SK-N-SH treated with all-trans-retinoic acid at 6 μM for 48 hours (cell line): Measurements from ENCODE around the gene NUBPL.
A peak's percentile ranks its signal among the peaks of the same experiment; 100 is the strongest.

Experiments used
- ATAC-seq: fragments of 200-7000 bp; cut with Tn5 transposase; 3 replicates; pipeline ENCODE4 v1.9.1; 2020; ENCODE audit warnings: mild to moderate bottlenecking, moderate library complexity
- BACH2 ChIP-seq: fragments of 250-450 bp; sonication (Bioruptor Pico); IDR thresholded peaks from 2 replicates; pipeline ENCODE4 v1.9.0; 2021; ENCODE audit warnings: mild to moderate bottlenecking, borderline replicate concordance
- CSDC2 ChIP-seq: fragments of 250-450 bp; sonication (Bioruptor Pico); IDR thresholded peaks from 2 replicates; pipeline ENCODE4 v1.5.0; 2020; ENCODE audit warnings: mild to moderate bottlenecking, moderate library complexity
- ESRRG ChIP-seq: fragments of 250-450 bp; sonication (Bioruptor Pico); IDR thresholded peaks from 2 replicates; pipeline ENCODE4 v1.6.1; 2021; ENCODE audit warnings: mild to moderate bottlenecking
- GLIS3 ChIP-seq: fragments of 250-450 bp; sonication (Bioruptor Pico); IDR thresholded peaks from 2 replicates; pipeline ENCODE4 v1.5.0; 2020; ENCODE audit warnings: mild to moderate bottlenecking, moderate library complexity
- ISL1 ChIP-seq: fragments of 250-450 bp; sonication (Bioruptor Pico); IDR thresholded peaks from 2 replicates; pipeline ENCODE4 v2.1.2; 2022; ENCODE audit warnings: mild to moderate bottlenecking, moderate library complexity
- OSR1 ChIP-seq: fragments of 250-450 bp; sonication (Bioruptor Pico); IDR thresholded peaks from 2 replicates; pipeline ENCODE4 v1.8.0; 2022; ENCODE audit warnings: moderate library complexity, mild to moderate bottlenecking, inconsistent platforms
- POU6F1 ChIP-seq: fragments of 250-450 bp; sonication (Bioruptor Pico); IDR thresholded peaks from 2 replicates; pipeline ENCODE4 v1.8.0; 2021; ENCODE audit warnings: low read depth, mild to moderate bottlenecking, moderate library complexity, borderline replicate concordance
- PPARA ChIP-seq: fragments of 250-450 bp; sonication (Bioruptor Pico); IDR thresholded peaks from 2 replicates; pipeline ENCODE4 v1.5.0; 2020; ENCODE audit warnings: mild to moderate bottlenecking, borderline replicate concordance
- SNAI2 ChIP-seq: fragments of 250-450 bp; sonication (Bioruptor Pico); IDR thresholded peaks from 2 replicates; pipeline ENCODE4 v1.5.0; 2020; ENCODE audit warnings: mild to moderate bottlenecking, moderate library complexity
- TCF4 ChIP-seq: fragments of 250-450 bp; sonication (Bioruptor Pico); IDR thresholded peaks from 2 replicates; pipeline ENCODE4 v1.8.0; 2021; ENCODE audit warnings: mild to moderate bottlenecking, moderate library complexity, borderline replicate concordance
- ZFP3 ChIP-seq: fragments of 250-450 bp; sonication (Bioruptor Pico); IDR thresholded peaks from 2 replicates; pipeline ENCODE4 v1.5.0; 2020; ENCODE audit warnings: mild to moderate bottlenecking, moderate library complexity
- ZFP30 ChIP-seq: fragments of 450-650 bp; formaldehyde crosslinking; IDR thresholded peaks from 2 replicates; pipeline ENCODE4 v1.5.0; 2022; ENCODE audit warnings: mild to moderate bottlenecking, moderate library complexity
- ZNF565 ChIP-seq: fragments of 450-650 bp; formaldehyde crosslinking; conservative IDR thresholded peaks from 2 replicates; pipeline ENCODE4 v1.5.0; 2020; ENCODE audit warnings: low read depth, mild to moderate bottlenecking, moderate library complexity
- ZNF70 ChIP-seq: fragments of 450-650 bp; formaldehyde crosslinking; IDR thresholded peaks from 2 replicates; pipeline ENCODE4 v1.5.0; 2020; ENCODE audit warnings: mild to moderate bottlenecking, moderate library complexity
- ZNF8 ChIP-seq: fragments of 450-650 bp; formaldehyde crosslinking; IDR thresholded peaks from 2 replicates; pipeline ENCODE4 v1.5.0; 2020; ENCODE audit warnings: mild to moderate bottlenecking, moderate library complexity
- TF ChIP-seq, protein P1 (sequence below): fragments of 250-450 bp; sonication (Bioruptor Pico); IDR thresholded peaks from 2 replicates; pipeline ENCODE4 v1.5.1; 2020; ENCODE audit warnings: low read depth, mild to moderate bottlenecking, moderate library complexity
- TF ChIP-seq, protein P2 (sequence below): fragments of 250-450 bp; sonication (Bioruptor Pico); IDR thresholded peaks from 2 replicates; pipeline ENCODE4 v1.8.0; 2020; ENCODE audit warnings: mild to moderate bottlenecking, moderate library complexity, borderline replicate concordance
- TF ChIP-seq, protein P3 (sequence below): fragments of 250-450 bp; sonication (Bioruptor Pico); IDR thresholded peaks from 2 replicates; pipeline ENCODE4 v1.5.1; 2021; ENCODE audit warnings: mild to moderate bottlenecking, moderate library complexity

NUBPL gene

DNA sequence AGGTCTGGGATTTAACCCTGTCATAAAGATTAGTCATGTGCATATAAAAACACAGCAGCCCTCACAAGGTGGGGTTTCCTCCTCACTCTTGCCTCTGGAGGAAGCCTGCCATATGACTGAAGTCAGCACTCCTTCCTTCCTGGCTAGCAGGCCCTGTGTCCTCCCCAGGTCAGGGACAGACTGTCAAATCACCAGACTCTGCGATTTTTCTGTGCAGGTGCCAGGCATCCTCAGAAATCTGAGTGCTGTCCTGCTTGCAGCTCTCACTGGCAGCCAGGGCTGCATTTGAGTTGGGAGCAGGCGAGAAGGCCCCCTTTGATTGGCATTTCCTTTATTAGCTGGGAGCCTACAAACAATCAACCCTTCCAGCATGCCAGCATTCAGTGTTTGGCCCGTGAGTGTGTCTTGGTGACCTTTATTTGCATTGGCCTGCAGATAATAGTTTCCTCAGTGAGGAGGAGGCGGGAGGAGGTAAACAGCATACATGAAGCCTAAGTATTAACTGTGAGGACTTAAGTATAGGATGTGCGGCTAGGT is 332.1 kb downstream of the NUBPL start:
- TF ChIP-seq ZNF70 (CRISPR knock-in tag) (no peak), ZNF565 (CRISPR knock-in tag) (no peak), GLIS3 (CRISPR knock-in tag) (no peak), CSDC2 (CRISPR knock-in tag) (no peak)

DNA sequence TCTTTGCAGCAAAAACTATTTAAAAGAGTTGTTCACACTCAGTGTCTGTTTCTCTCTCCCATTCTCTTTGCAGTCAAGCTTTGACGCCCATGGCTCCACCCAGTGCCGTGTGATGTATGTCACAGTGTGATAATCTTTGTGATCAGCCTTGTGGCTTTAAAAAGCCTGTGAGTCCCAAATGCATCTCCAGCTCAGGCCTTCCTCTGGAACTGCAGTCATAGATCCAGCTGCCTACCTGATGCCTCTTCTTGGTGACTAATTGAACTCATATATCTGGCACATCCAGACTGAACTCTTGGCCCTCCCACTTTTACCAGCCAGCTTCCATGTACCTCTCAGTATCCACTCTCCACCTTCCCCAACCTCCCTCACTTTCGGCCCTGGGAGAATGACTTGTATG is 333.1 kb downstream of the NUBPL start:
- TF ChIP-seq ESRRG (CRISPR knock-in tag): no peak
- ATAC-seq: no peak

More for the DNA sequence above, 332.1 kb downstream of the NUBPL start:
- no peak for ATAC-seq

DNA sequence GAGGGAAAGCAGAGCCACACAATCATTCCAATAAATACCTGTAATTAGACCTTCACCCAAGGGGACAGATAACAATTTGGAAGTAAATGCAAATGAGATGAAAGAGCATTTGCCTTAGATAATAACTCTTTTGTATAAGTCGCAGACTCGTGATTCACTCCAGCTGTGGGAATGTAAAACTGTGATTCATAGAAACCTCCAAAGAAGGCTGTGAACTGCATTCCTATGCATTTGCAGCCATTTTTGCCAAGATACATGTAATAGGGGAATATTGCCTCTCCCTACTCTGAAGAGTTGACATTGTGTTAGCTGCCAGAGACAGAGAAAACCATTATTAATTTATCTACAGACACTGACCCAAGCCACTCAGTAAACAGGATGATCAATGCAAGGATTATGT is 334.0 kb downstream of the NUBPL start:
- ATAC-seq: peak; percentile 75

DNA sequence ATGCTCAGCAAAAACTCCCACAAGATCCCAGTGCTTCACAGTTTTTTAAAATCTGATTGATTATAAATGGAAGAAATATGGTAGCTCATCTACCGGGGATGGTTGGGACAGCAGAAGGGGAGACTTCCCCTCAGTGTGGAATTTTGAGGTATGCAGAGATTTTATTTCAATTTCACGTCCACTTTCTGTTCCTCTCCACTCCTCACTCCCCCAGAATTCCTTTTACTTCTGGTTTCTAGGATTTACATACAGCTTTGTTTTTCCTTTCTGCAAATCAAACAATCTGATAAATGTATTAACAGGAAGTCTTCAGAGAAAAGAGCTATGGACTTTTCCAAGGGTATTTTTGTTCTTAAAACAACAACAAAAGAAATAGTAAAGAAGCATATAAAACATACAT is 334.4 kb downstream of the NUBPL start:
- no peak for ATAC-seq
- no peak for TF ChIP-seq PPARA (CRISPR knock-in tag)
- TF ChIP-seq ZNF70 (CRISPR knock-in tag): no peak
- no peak for TF ChIP-seq OSR1 (CRISPR knock-in tag)
- no peak for TF ChIP-seq ESRRG (CRISPR knock-in tag)
- no peak for TF ChIP-seq TCF4 (CRISPR knock-in tag)
- no peak for TF ChIP-seq ISL1 (CRISPR knock-in tag)
- no peak for TF ChIP-seq CSDC2 (CRISPR knock-in tag)
- TF ChIP-seq ZNF8: no peak
- no peak for TF ChIP-seq ZNF565 (CRISPR knock-in tag)
- no peak for TF ChIP-seq BACH2
- TF ChIP-seq, all 23 proteins: peak for 0

More for the DNA sequence above, 334.0 kb downstream of the NUBPL start:
- TF ChIP-seq ZNF565 (CRISPR knock-in tag) (no peak), PPARA (CRISPR knock-in tag) (no peak), ZNF8 (no peak), ZNF70 (CRISPR knock-in tag) (no peak), ISL1 (CRISPR knock-in tag) (no peak), CSDC2 (CRISPR knock-in tag) (no peak), OSR1 (CRISPR knock-in tag) (no peak)
- TF ChIP-seq, protein P1, sequence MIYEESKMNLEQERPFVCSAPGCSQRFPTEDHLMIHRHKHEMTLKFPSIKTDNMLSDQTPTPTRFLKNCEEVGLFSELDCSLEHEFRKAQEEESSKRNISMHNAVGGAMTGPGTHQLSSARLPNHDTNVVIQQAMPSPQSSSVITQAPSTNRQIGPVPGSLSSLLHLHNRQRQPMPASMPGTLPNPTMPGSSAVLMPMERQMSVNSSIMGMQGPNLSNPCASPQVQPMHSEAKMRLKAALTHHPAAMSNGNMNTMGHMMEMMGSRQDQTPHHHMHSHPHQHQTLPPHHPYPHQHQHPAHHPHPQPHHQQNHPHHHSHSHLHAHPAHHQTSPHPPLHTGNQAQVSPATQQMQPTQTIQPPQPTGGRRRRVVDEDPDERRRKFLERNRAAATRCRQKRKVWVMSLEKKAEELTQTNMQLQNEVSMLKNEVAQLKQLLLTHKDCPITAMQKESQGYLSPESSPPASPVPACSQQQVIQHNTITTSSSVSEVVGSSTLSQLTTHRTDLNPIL: no peak

- peak; percentile 64 for ATAC-seq
Measured at GRCh38 chr14:31897581-31898186, 336.5 kb downstream of the NUBPL start.

DNA sequence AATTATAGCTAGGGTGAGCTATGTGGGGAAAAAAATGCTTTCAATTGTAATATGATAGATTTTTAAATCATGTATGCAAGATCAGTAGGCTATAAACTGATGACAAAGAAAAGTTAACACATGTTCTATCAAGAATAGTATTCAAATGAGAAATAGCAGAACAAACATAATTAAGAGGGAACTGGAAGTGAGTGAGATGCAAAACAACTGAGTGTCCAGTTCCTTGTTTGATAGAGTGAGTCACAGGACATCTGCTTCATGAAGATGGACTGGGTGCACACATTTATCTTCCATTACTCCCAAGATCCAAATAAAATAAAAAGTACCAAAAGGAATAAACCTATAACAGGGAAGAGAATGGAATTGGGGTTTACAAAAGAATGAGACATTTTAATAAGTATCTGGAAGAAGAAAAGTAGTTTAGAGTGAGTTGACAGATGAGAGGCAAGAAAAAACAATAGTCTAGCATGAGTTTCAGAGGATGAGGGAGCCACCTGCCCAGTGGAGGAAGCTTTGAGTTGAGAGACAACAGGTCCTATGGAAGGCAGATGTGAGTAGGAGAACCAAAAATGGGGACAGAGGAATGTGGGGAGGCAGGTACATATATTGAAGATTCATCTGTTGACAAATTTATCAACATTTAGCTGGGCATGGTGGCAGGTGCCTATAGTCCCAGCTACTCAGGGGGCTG is 337.8 kb downstream of the NUBPL start:
- ATAC-seq: no peak
- no peak for TF ChIP-seq SNAI2 (CRISPR knock-in tag)

More at GRCh38 chr14:31897581-31898186, 336.5 kb downstream of the NUBPL start:
- no peak for TF ChIP-seq POU6F1 (CRISPR knock-in tag)
- no peak for TF ChIP-seq ZFP30 (CRISPR knock-in tag)
- TF ChIP-seq, all 23 proteins: peak for 0

- TF ChIP-seq, protein P2, sequence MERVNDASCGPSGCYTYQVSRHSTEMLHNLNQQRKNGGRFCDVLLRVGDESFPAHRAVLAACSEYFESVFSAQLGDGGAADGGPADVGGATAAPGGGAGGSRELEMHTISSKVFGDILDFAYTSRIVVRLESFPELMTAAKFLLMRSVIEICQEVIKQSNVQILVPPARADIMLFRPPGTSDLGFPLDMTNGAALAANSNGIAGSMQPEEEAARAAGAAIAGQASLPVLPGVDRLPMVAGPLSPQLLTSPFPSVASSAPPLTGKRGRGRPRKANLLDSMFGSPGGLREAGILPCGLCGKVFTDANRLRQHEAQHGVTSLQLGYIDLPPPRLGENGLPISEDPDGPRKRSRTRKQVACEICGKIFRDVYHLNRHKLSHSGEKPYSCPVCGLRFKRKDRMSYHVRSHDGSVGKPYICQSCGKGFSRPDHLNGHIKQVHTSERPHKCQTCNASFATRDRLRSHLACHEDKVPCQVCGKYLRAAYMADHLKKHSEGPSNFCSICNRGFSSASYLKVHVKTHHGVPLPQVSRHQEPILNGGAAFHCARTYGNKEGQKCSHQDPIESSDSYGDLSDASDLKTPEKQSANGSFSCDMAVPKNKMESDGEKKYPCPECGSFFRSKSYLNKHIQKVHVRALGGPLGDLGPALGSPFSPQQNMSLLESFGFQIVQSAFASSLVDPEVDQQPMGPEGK (CRISPR knock-in tag): no peak
- TF ChIP-seq TCF4 (CRISPR knock-in tag) (no peak), ZNF70 (CRISPR knock-in tag) (no peak), ZNF8 (no peak), ZFP3 (CRISPR knock-in tag) (no peak), ISL1 (CRISPR knock-in tag) (no peak), BACH2 (no peak), POU6F1 (CRISPR knock-in tag) (no peak), OSR1 (CRISPR knock-in tag) (no peak), ZNF565 (CRISPR knock-in tag) (no peak)
- TF ChIP-seq, protein P3, sequence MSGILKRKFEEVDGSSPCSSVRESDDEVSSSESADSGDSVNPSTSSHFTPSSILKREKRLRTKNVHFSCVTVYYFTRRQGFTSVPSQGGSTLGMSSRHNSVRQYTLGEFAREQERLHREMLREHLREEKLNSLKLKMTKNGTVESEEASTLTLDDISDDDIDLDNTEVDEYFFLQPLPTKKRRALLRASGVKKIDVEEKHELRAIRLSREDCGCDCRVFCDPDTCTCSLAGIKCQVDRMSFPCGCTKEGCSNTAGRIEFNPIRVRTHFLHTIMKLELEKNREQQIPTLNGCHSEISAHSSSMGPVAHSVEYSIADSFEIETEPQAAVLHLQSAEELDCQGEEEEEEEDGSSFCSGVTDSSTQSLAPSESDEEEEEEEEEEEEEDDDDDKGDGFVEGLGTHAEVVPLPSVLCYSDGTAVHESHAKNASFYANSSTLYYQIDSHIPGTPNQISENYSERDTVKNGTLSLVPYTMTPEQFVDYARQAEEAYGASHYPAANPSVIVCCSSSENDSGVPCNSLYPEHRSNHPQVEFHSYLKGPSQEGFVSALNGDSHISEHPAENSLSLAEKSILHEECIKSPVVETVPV: no peak
- ATAC-seq: no peak
Measured at GRCh38 chr14:31902002-31902401, 340.8 kb downstream of the NUBPL start.
